ENCODE results near the gene STT3B. TPM values are rescaled to one million over a fixed set of nuclear protein-coding genes. Genes with fewer than 3 reads are reported as not detected.

The STT3B gene
- total and polyA plus RNA-seq, 7 donors = 10.8 to 107 (median 64.1) TPM

DNA sequence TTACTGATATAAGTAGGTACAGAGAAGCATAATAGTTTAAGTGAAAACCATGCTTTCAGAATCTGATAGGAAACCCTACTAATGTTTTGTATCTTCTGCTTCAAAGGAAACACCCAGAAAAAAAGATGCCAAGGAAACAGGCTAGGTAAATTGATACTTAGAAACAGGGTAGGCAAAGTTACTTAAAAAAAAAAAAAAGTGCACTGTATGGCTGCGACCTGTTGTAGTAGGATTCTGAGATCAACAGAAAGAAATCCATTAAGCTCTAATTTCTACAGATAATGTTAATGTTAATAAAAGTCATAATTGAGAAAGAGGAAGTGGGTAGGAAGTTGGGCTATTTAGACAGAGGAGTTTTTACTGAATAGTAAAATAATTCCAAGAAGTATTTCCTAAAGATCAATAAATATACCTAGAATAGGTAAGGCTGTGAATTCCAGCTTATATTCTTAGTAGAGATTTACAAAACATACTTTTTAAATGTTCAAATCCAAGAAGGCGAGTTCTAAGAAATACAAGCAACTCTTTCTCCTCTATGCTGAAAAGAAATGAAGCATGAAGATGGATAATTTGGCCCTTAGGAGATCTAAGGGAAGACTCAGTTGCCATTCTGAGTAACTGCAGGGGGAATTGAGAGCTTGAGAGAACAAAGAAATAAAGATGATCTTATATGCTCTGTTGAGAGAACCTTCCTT, 24.1 kb upstream of the STT3B start:
- DNase-seq = no peak
- no peak overlapping the region for H3K27ac ChIP-seq
- peaks cover 0 to 6% (median 0%) of the 10 kb centered on the region in 3 donors for H3K27me3 ChIP-seq
- no peaks in the 10 kb centered on the region for H3K9me3 ChIP-seq
- TF ChIP-seq EP300 (IDR thresholded peaks at IDR 0.05) = no peak
- TF ChIP-seq POLR2AphosphoS5 (IDR thresholded peaks at IDR 0.05) = no peak
- TF ChIP-seq, protein P1, sequence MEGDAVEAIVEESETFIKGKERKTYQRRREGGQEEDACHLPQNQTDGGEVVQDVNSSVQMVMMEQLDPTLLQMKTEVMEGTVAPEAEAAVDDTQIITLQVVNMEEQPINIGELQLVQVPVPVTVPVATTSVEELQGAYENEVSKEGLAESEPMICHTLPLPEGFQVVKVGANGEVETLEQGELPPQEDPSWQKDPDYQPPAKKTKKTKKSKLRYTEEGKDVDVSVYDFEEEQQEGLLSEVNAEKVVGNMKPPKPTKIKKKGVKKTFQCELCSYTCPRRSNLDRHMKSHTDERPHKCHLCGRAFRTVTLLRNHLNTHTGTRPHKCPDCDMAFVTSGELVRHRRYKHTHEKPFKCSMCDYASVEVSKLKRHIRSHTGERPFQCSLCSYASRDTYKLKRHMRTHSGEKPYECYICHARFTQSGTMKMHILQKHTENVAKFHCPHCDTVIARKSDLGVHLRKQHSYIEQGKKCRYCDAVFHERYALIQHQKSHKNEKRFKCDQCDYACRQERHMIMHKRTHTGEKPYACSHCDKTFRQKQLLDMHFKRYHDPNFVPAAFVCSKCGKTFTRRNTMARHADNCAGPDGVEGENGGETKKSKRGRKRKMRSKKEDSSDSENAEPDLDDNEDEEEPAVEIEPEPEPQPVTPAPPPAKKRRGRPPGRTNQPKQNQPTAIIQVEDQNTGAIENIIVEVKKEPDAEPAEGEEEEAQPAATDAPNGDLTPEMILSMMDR (IDR thresholded peaks at IDR 0.05) = no peak
- no peak for TF ChIP-seq POLR2A (IDR thresholded peaks at IDR 0.05)
- intact Hi-C loops (cut with DNase I) = no loop called here
- H3K4me1 ChIP-seq = no peaks in the 10 kb centered on the region
- WGBS, 2 donors = 84 to 86% methylated on average over 2 of the region's 2 CpGs
- H3K36me3 ChIP-seq = no peaks in the 10 kb centered on the region
- H3K4me3 ChIP-seq = no peak overlapping the region

DNA sequence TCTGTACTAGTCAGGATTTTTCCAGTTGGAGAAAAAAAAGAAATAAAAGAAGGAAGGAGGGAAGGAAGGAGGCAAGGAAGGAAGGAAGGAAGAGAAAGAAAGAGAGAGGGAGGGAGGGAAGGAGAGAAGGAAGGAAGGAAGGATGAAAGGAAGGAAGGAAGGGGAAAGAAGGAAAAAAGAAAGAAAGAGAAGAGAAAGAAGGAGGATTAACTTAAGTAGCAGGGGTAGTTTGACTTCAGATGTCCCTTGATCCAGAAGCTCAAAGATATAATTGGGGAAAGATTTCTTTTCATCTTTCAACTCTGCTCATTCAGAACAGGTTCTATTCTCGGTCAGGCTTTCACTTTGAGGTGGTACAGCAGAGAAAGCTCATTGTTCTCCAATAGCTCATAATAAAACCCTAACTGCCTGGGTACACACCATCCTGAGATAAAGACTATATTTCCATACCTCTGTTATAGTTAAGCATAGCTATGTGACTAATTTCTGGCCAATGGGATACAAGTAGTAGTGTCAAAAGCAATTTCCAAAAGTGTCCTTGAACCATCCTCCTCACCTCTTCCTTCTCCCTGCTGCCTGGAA, 23.5 kb upstream of the STT3B start:
- H3K27ac ChIP-seq = no peak overlapping the region
- intact Hi-C loops (cut with DNase I) = no loop called here
- TF ChIP-seq EP300 (IDR thresholded peaks at IDR 0.05) = no peak
- no peak for TF ChIP-seq POLR2AphosphoS5 (IDR thresholded peaks at IDR 0.05)
- TF ChIP-seq, protein P1 (IDR thresholded peaks at IDR 0.05) = no peak
- no peak for TF ChIP-seq POLR2A (IDR thresholded peaks at IDR 0.05)
- 15 to 67% methylated on average over 1 of the region's 1 CpG for WGBS, 2 donors
- H3K4me1 ChIP-seq = no peaks in the 10 kb centered on the region
- no peak for DNase-seq
- no peaks in the 10 kb centered on the region for H3K9me3 ChIP-seq
- H3K4me3 ChIP-seq = no peak overlapping the region
- no peaks in the 10 kb centered on the region for H3K36me3 ChIP-seq
- peaks cover 0 to 6% (median 0%) of the 10 kb centered on the region in 3 donors for H3K27me3 ChIP-seq

DNA sequence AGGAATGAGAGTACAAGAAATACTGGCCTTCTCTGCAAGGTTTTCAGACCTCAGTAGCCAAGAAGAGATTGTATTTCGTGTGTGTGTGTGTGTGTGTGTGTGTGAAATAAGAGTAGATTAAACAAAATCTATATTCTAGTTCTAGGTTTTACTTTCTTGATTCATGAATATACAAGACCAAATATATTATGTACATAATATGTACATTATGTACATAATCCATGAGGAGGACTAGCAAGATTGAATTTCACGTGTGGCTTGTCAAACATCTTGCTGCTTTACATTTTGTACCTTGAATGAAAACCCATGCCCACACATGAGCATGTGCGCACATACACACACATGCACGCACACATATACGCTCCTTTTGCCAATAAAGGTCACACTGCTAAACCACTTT, 18.2 kb upstream of the STT3B start:
- no peaks in the 10 kb centered on the region for H3K4me1 ChIP-seq
- intact Hi-C loops (cut with DNase I) = no loop called here
- no peaks in the 10 kb centered on the region for H3K27me3 ChIP-seq
- no peaks in the 10 kb centered on the region for H3K36me3 ChIP-seq
- TF ChIP-seq EP300 (IDR thresholded peaks at IDR 0.05) (no peak), POLR2A (IDR thresholded peaks at IDR 0.05) (no peak), POLR2AphosphoS5 (IDR thresholded peaks at IDR 0.05) (no peak)
- TF ChIP-seq, protein P1 (IDR thresholded peaks at IDR 0.05) = no peak
- DNase-seq = no peak
- no peak overlapping the region for H3K4me3 ChIP-seq
- no peak overlapping the region for H3K27ac ChIP-seq
- H3K9me3 ChIP-seq = no peaks in the 10 kb centered on the region
- WGBS, 2 donors = 90 to 91% methylated on average over 5 of the region's 5 CpGs

DNA sequence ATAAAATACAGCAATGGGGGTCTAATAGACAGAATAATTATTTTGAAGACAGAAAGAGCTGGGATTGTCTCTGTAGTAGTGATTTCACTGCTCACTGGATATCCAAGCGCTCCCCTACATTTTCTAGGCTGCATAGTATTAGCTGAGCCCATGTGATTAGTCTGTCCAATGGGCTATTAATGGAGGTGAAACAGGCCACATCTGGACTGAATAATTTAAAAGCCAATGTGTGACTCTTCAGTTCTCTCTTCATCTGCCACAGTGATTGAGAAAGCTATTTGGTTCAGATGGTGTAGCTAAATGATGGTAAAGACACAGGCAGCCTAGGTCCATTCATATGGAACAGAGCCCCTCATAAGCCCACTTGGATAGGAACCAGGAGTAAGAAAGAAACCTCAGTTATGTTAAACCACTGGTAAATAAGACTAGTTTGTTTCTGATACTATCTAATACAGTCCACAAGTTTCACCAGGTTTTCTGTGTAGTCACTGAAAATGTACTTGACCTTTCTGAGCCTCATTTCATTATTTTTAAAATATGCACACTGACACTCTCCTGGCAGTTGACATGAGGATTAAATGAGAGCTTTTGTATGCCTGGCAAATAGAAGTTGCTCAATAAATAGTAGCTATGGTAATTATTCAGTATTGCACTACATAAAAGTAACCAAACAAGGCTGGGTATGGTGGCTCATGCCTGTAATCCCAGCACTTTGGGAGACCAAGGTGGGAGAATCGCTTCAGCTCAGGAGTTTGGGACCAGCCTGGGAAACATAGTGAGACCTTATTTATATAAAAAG, 17.0 kb upstream of the STT3B start:
- DNase-seq = no peak
- H3K4me1 ChIP-seq = no peaks in the 10 kb centered on the region
- no peaks in the 10 kb centered on the region for H3K9me3 ChIP-seq
- TF ChIP-seq EP300 (IDR thresholded peaks at IDR 0.05) (no peak), POLR2AphosphoS5 (IDR thresholded peaks at IDR 0.05) (no peak), POLR2A (IDR thresholded peaks at IDR 0.05) (no peak)
- TF ChIP-seq, protein P1 (IDR thresholded peaks at IDR 0.05) = no peak
- intact Hi-C loops (cut with DNase I) = no loop called here
- H3K27ac ChIP-seq = no peak overlapping the region
- no peaks in the 10 kb centered on the region for H3K27me3 ChIP-seq
- 96% methylated on average over 2 of the region's 2 CpGs for WGBS, 2 donors
- no peak overlapping the region for H3K4me3 ChIP-seq
- H3K36me3 ChIP-seq = no peaks in the 10 kb centered on the region
